ENCODE results near the gene SLC25A43.

The SLC25A43 gene

DNA sequence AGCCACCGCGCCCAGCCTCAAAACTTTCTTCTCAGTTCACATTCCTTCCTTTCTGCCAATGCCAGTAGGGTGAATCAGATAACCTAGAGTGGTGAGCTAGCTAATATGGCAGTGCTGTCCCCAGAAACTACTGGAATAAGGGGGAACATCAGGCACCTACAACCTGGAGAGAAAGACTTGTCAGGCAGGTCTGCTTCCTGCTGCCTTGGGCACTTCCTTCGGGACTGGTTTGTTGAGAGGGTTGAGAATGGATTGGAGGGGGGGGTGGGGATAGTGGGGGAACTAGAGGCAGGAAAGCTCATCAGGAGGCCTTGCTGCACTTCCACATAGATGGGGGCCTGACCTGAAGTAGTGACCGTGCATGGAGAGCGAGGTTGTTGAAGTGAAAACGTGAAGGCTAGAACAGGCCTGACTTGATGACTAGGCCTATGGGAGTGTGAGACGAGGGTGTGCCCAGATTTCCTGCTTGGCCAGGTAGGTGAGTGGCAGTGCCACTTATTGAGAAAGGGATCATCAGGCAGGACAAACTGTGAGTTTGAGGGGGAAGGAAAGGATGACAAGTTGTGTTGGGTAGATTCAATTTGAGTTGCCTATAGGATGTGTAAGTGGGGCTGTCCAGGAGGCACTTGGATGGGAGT, 102.5 kb downstream of the SLC25A43 start:
- DNase-seq, result no peak

- no peak for DNase-seq
Observed at GRCh38 chrX:119502727-119503483, 103.8 kb downstream of the SLC25A43 start.

DNA sequence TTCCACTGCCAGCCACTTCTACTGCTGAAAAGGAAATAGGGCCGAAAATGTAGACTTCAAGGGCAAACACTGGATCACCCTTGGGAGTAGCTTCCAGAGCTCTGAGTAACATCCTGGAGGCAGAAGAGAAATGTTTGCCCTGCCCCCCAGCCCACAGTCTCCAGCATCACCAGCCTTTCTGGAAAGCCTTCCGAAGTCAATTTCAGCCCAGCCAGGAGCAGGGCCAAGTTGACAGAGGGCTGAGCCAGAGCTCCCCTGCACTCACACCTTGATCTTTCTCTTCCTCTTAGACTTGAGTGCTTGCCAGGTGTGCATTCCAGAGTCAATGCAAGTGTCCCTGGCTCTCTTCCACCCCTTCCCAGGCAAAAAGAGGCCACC, 104.3 kb downstream of the SLC25A43 start:
- DNase-seq, result no peak
